DOHH2 (cell line): ENCODE results near the gene NEK7.

Experiments
- EZH2phosphoT487 ChIP-seq: fragments of 200-600 bp; sonication (generic); IDR thresholded peaks from 2 replicates; pipeline ENCODE4 v1.6.1; 2017; ENCODE audit warnings: borderline replicate concordance, mild to moderate bottlenecking, antibody characterized with exemption, low read length, moderate library complexity, mixed read lengths
- TF ChIP-seq, protein P1 (sequence below): fragments of 200-600 bp; sonication (generic); IDR thresholded peaks from one replicate; pipeline ENCODE4 v1.5.1; 2014; ENCODE audit warnings: antibody characterized with exemption, mild to moderate bottlenecking, low read depth, low read length; ENCODE audit not compliant: poor library complexity, severe bottlenecking

DNA sequence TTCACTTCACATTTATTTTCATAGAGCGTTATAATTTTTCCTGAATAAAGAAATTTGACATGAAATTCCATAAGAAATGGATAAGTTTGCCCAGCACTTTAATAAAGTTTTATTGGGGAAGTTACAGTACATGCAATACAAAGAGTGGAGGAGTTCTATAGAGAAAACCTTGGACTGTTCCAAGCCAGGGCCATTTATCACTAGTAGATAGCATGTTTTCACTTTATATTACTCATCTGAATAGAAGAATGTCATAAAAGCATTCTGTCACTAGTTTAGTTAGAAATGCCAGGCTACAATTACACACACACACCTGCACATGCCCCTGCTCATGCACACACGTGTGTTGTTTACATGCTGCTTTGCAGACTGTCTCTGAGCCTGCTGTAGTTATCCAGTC is 123.3 kb downstream of the NEK7 start:
- TF ChIP-seq, protein P1, sequence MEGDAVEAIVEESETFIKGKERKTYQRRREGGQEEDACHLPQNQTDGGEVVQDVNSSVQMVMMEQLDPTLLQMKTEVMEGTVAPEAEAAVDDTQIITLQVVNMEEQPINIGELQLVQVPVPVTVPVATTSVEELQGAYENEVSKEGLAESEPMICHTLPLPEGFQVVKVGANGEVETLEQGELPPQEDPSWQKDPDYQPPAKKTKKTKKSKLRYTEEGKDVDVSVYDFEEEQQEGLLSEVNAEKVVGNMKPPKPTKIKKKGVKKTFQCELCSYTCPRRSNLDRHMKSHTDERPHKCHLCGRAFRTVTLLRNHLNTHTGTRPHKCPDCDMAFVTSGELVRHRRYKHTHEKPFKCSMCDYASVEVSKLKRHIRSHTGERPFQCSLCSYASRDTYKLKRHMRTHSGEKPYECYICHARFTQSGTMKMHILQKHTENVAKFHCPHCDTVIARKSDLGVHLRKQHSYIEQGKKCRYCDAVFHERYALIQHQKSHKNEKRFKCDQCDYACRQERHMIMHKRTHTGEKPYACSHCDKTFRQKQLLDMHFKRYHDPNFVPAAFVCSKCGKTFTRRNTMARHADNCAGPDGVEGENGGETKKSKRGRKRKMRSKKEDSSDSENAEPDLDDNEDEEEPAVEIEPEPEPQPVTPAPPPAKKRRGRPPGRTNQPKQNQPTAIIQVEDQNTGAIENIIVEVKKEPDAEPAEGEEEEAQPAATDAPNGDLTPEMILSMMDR = no peak
- no peak for TF ChIP-seq EZH2phosphoT487
